HPDE6-E6E7 (cell line): Measurements from ENCODE around the gene SETD1B.

Experiments
- DNase-seq: peaks from one replicate; pipeline ENCODE4 v3.0.0; 2011; ENCODE audit warnings: missing footprints; ENCODE audit errors: extremely low spot score

SETD1B gene

GRCh38 chr12:121807642-121808347, 4.0 kb downstream of the SETD1B start:
- no peak for DNase-seq

GRCh38 chr12:121808623-121809022, 4.8 kb downstream of the SETD1B start:
- DNase-seq = no peak

GRCh38 chr12:121809712-121810116, 5.9 kb downstream of the SETD1B start:
- no peak for DNase-seq

- no peak for DNase-seq
These were observed 6.5 kb downstream of the SETD1B start for GRCh38 chr12:121810234-121810817.

GRCh38 chr12:121810833-121811433, 7.1 kb downstream of the SETD1B start:
- no peak for DNase-seq

GRCh38 chr12:121811434-121812319, 7.9 kb downstream of the SETD1B start:
- DNase-seq = no peak

- no peak for DNase-seq
These were observed 8.6 kb downstream of the SETD1B start for GRCh38 chr12:121812320-121812871.

- DNase-seq = no peak
These were observed 9.4 kb downstream of the SETD1B start for GRCh38 chr12:121812921-121813896.

GRCh38 chr12:121813951-121814350, 10.1 kb downstream of the SETD1B start:
- no peak for DNase-seq

GRCh38 chr12:121814429-121815119, 10.8 kb downstream of the SETD1B start:
- DNase-seq = no peak

- no peak for DNase-seq
These were observed 11.5 kb downstream of the SETD1B start for GRCh38 chr12:121815263-121815662.

- no peak for DNase-seq
These were observed 13.3 kb downstream of the SETD1B start for GRCh38 chr12:121816925-121817647.

GRCh38 chr12:121817648-121818043, 13.8 kb downstream of the SETD1B start:
- no peak for DNase-seq

GRCh38 chr12:121819212-121819949, 15.6 kb downstream of the SETD1B start:
- DNase-seq = no peak

- no peak for DNase-seq
These were observed 16.2 kb downstream of the SETD1B start for GRCh38 chr12:121820056-121820455.

- DNase-seq = no peak
These were observed 18.7 kb downstream of the SETD1B start for GRCh38 chr12:121822393-121823100.

- DNase-seq = no peak
These were observed 19.4 kb downstream of the SETD1B start for GRCh38 chr12:121823101-121823726.

GRCh38 chr12:121823727-121824115, 19.9 kb downstream of the SETD1B start:
- DNase-seq = no peak
